OCI-LY7 (cell line): Measurements from ENCODE around the gene TCEANC2. TPM values are rescaled to one million over a fixed set of nuclear protein-coding genes. Genes with fewer than 3 reads are reported as not detected.

Experiments
- BruUV-seq: library from RNA; stranded (reverse); fragments of 400-500 nt; replicated peaks from 2 replicates; lab custom pipeline; 2021; lab: Mats Ljungman, UMichigan
- CTCF ChIA-PET: fragments of 300-600 bp; sonication (Branson Sonifier 250); formaldehyde crosslinking; loops from one replicate; lab custom pipeline; 2022; ENCODE audit warnings: antibody characterized with exemption; ENCODE audit not compliant: unreplicated experiment; lab: Charles Lee
- POLR2A ChIA-PET: fragments of 300-600 bp; sonication (Branson Sonifier 250); formaldehyde crosslinking; loops from one replicate; lab custom pipeline; 2022; ENCODE audit warnings: antibody characterized with exemption; lab: Charles Lee
- DNase-seq: peaks from one replicate; pipeline ENCODE4 v3.0.0-alpha.2; 2015; ENCODE audit warnings: low spot score
- H2AFZ ChIP-seq: fragments of 200-600 bp; sonication (generic), shearing (Covaris generic); 2 replicates; pipeline ENCODE4 v1.6.1; 2014; ENCODE audit warnings: mild to moderate bottlenecking, antibody characterized with exemption, low read length, moderate library complexity
- H3K27ac ChIP-seq: fragments of 200-600 bp; sonication (generic); 2 replicates; pipeline ENCODE4 v1.5.1; 2014; ENCODE audit warnings: mixed run types, low read depth, mild to moderate bottlenecking, moderate library complexity, low read length, inconsistent platforms; ENCODE audit not compliant: poor library complexity, severe bottlenecking
- H3K36me3 ChIP-seq: fragments of 200-600 bp; sonication (generic); 2 replicates; pipeline ENCODE4 v1.6.1; 2014; ENCODE audit warnings: mild to moderate bottlenecking, antibody characterized with exemption, low read length, moderate library complexity, mixed read lengths; ENCODE audit not compliant: insufficient read depth
- H3K4me1 ChIP-seq: fragments of 200-600 bp; sonication (generic); 2 replicates; pipeline ENCODE4 v1.5.1; 2014; ENCODE audit warnings: mild to moderate bottlenecking, low read length; ENCODE audit not compliant: insufficient read depth, poor library complexity, severe bottlenecking
- H3K4me2 ChIP-seq: fragments of 200-600 bp; sonication (generic); 2 replicates; pipeline ENCODE4 v1.6.1; 2014; ENCODE audit warnings: mild to moderate bottlenecking, low read length
- H3K4me3 ChIP-seq: fragments of 200-600 bp; sonication (generic); 2 replicates; pipeline ENCODE4 v1.5.1; 2014; ENCODE audit warnings: mild to moderate bottlenecking, low read depth, low read length; ENCODE audit not compliant: poor library complexity, severe bottlenecking
- H3K79me2 ChIP-seq: fragments of 200-600 bp; sonication (generic); 2 replicates; pipeline ENCODE4 v1.6.1; 2016; ENCODE audit warnings: low read depth, mild to moderate bottlenecking, low read length, moderate library complexity, mixed read lengths; ENCODE audit not compliant: insufficient read depth
- H3K9me2 ChIP-seq: fragments of 200-600 bp; sonication (generic); 2 replicates; pipeline ENCODE4 v1.6.1; 2016; ENCODE audit warnings: mild to moderate bottlenecking, low read length, mixed read lengths; ENCODE audit not compliant: insufficient read depth
- H3K9me3 ChIP-seq: fragments of 200-600 bp; sonication (generic); 2 replicates; pipeline ENCODE4 v1.6.1; 2014; ENCODE audit warnings: mild to moderate bottlenecking, mixed run types, low read length, mixed read lengths
- H4K20me1 ChIP-seq: fragments of 200-600 bp; sonication (generic); 2 replicates; pipeline ENCODE4 v1.6.1; 2014; ENCODE audit warnings: mild to moderate bottlenecking, antibody characterized with exemption, low read length, moderate library complexity, mixed read lengths; ENCODE audit not compliant: insufficient read depth
- EZH2phosphoT487 ChIP-seq: fragments of 200-600 bp; sonication (generic); IDR thresholded peaks from 2 replicates; pipeline ENCODE4 v1.6.1; 2018; ENCODE audit warnings: low read depth, borderline replicate concordance, mild to moderate bottlenecking, mixed run types, antibody characterized with exemption, low read length, moderate library complexity, mixed read lengths
- intact Hi-C: fragments of 100-400 bp; cut with micrococcal nuclease; formaldehyde crosslinking; loops from one replicate; pipeline ENCODE4 v1.10.0; 2022; ENCODE audit not compliant: unreplicated experiment
- total RNA-seq, 2 experiments: library from RNA; depleted of rRNA in 1 of 2; stranded (reverse); fragments of >200 nt in 1 of 2; shearing (Covaris generic) in 1 of 2; gene quantifications; 2 replicates each; pipeline ENCODE4 v1.2.3, GENCODE V29; 2014 to 2022
- TF ChIP-seq, protein P1 (sequence below): fragments of 200-600 bp; sonication (generic); conservative IDR thresholded peaks from 2 replicates; pipeline ENCODE4 v1.5.1; 2014; ENCODE audit warnings: mild to moderate bottlenecking, antibody characterized with exemption, low read length, moderate library complexity, mixed read lengths

Gene TCEANC2
- total RNA-seq, 2 experiments from 2014 or later, result 5.1 to 9.5 TPM

DNA sequence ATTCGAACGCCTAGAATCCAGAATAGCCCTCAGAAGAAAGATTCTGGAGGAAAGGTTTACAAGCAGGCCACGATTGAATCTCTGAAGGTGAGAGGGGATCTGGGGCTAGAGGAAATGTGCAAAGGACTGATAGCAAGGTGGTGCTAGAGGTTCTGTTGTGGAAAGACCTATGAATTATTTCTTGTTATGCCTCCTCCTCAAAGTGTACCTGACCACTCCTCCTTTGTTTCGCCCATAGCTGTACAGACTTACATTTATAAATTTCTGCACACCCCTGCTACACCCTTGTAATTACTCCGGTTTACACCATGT is 986 bp downstream of the TCEANC2 start:
- Histone ChIP-seq H3K4me2 (peak overlapping the region; percentile 99), H3K79me2 (peaks cover 33% of the 10 kb centered on the region), H3K9me2 (no peaks in the 10 kb centered on the region), H3K27ac (peak overlapping the region; percentile 72), H4K20me1 (peaks cover 4% of the 10 kb centered on the region; the same call in 1 of the 2 replicates), H3K9me3 (no peaks in the 10 kb centered on the region), H3K4me1 (peaks cover 22% of the 10 kb centered on the region), H3K4me3 (peak overlapping the region; percentile 74), H3K36me3 (peaks cover 3% of the 10 kb centered on the region; the same call in 1 of the 2 replicates), H2AFZ (peak overlapping the region; percentile 82; the same call in 1 of the 2 replicates)
- TF ChIP-seq, protein P1, sequence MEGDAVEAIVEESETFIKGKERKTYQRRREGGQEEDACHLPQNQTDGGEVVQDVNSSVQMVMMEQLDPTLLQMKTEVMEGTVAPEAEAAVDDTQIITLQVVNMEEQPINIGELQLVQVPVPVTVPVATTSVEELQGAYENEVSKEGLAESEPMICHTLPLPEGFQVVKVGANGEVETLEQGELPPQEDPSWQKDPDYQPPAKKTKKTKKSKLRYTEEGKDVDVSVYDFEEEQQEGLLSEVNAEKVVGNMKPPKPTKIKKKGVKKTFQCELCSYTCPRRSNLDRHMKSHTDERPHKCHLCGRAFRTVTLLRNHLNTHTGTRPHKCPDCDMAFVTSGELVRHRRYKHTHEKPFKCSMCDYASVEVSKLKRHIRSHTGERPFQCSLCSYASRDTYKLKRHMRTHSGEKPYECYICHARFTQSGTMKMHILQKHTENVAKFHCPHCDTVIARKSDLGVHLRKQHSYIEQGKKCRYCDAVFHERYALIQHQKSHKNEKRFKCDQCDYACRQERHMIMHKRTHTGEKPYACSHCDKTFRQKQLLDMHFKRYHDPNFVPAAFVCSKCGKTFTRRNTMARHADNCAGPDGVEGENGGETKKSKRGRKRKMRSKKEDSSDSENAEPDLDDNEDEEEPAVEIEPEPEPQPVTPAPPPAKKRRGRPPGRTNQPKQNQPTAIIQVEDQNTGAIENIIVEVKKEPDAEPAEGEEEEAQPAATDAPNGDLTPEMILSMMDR, result peak; percentile 39; the same call in 1 of the 2 replicates
- no peak for TF ChIP-seq EZH2phosphoT487
- BruUV-seq, result no TSS peak
- ChIA-PET CTCF (no interaction called here), POLR2A (interaction anchor here (1.0 kb wide), 1 partner anchor 22 kb away, joined by 5 read pairs; no protein-coding TSS in a partner anchor)
- peak; percentile 41 for DNase-seq
- intact Hi-C loops, result loop anchor here (5.0 kb wide), 2 partner anchors 148 to 708 kb away; partner anchors contain the start of genes CYB5RL, MRPL37 and PARS2

DNA sequence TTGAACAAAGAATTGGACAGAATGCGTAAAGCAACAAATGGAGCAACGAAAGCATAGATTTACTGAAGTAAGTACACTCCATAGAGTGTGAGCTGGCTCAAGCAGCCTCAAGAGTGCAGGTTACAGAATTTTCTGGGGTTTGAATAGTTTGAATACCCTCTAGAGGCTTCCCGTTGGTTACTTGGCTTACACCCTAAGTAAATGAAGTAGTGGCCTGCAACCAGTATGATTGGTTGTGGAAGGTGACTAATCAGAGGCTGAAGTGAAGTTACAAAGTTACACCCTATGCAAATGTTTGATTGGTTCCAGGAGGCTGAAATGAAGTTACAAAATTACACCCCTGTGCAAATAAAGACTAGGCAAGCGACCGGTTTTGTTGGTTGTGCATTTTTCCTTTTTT is 10.9 kb downstream of the TCEANC2 start:
- Histone ChIP-seq H3K27ac (no peak overlapping the region), H3K9me3 (no peaks in the 10 kb centered on the region), H3K9me2 (no peaks in the 10 kb centered on the region), H2AFZ (no peak overlapping the region), H3K4me3 (no peak overlapping the region), H3K36me3 (no peaks in the 10 kb centered on the region), H3K4me2 (no peak overlapping the region), H4K20me1 (no peaks in the 10 kb centered on the region), H3K4me1 (no peaks in the 10 kb centered on the region), H3K79me2 (no peaks in the 10 kb centered on the region)
- no TSS peak for BruUV-seq
- TF ChIP-seq EZH2phosphoT487, result no peak
- CTCF ChIA-PET, result no interaction called here
- DNase-seq, result no peak
- POLR2A ChIA-PET, result interaction anchor here (0.7 kb wide), 1 partner anchor 679 kb away, joined by 6 read pairs; no protein-coding TSS in a partner anchor
- intact Hi-C loops, result loop anchor here (10.0 kb wide), 1 partner anchor 199 kb away; no protein-coding TSS in a partner anchor

DNA sequence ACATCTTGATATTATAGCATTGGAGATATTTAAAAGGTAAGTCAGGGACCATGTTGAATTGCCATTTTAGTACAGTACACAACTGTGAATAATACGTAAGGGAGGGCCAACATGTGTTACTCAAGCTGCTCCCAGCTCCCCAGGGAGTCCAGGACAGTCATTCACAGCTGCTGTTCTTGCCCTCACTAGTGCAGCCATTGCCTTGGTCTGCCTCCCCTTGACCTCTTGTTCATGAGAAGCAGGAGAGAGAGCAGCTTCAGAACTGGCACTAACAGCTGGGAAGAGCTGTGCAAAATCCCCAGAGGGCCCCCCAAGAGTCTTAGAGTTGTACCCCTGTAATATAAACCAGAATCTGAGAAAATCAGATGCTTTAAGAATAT is 16.4 kb downstream of the TCEANC2 start:
- no peaks in the 10 kb centered on the region for H4K20me1 ChIP-seq
- no peak overlapping the region for H3K4me3 ChIP-seq
- DNase-seq, result no peak
- intact Hi-C loops, result loop anchor here (2.0 to 10.0 kb wide), 2 partner anchors 205 to 419 kb away; no protein-coding TSS in a partner anchor
- H3K9me2 ChIP-seq, result no peaks in the 10 kb centered on the region
- TF ChIP-seq, protein P1, result no peak
- no peak for TF ChIP-seq EZH2phosphoT487
- no TSS peak for BruUV-seq
- POLR2A ChIA-PET, result no interaction called here
- H2AFZ ChIP-seq, result no peak overlapping the region
- H3K4me2 ChIP-seq, result no peak overlapping the region
- no peak overlapping the region for H3K27ac ChIP-seq
- H3K79me2 ChIP-seq, result no peaks in the 10 kb centered on the region
- peaks cover 11% of the 10 kb centered on the region for H3K36me3 ChIP-seq
- no peaks in the 10 kb centered on the region for H3K4me1 ChIP-seq
- no peaks in the 10 kb centered on the region; the same call in 1 of the 2 replicates for H3K9me3 ChIP-seq
- CTCF ChIA-PET, result interaction anchor here (0.6 kb wide), 1 partner anchor 55 kb away, joined by 3 read pairs; no protein-coding TSS in a partner anchor
